OCI-LY1 (cell line): ENCODE measurements around the gene PARS2.

ENCODE experiments used
- H2AFZ ChIP-seq: fragments of 200-600 bp; sonication (generic), shearing (Covaris generic); 2 replicates; pipeline ENCODE4 v1.6.0; 2014; ENCODE audit warnings: antibody characterized with exemption, mild to moderate bottlenecking, low read length
- H3F3A ChIP-seq: fragments of 200-600 bp; sonication (generic), shearing (Covaris generic); 2 replicates; pipeline ENCODE4 v1.6.0; 2014; ENCODE audit warnings: mild to moderate bottlenecking, antibody characterized with exemption, low read length, moderate library complexity; ENCODE audit not compliant: insufficient read depth
- H3K27ac ChIP-seq: fragments of 200-600 bp; sonication (generic); 2 replicates; pipeline ENCODE4 v1.5.1; 2014; ENCODE audit warnings: low read length, mixed run types, mild to moderate bottlenecking, low read depth; ENCODE audit not compliant: poor library complexity, severe bottlenecking
- H3K27me3 ChIP-seq: fragments of 200-600 bp; sonication (generic); 2 replicates; pipeline ENCODE4 v1.6.0; 2014; ENCODE audit warnings: antibody characterized with exemption, mild to moderate bottlenecking, low read length, moderate library complexity; ENCODE audit not compliant: insufficient read depth
- H3K36me3 ChIP-seq: fragments of 200-600 bp; sonication (generic); 2 replicates; pipeline ENCODE4 v1.6.1; 2014; ENCODE audit warnings: mild to moderate bottlenecking, antibody characterized with exemption, low read length, moderate library complexity, mixed read lengths; ENCODE audit not compliant: insufficient read depth
- H3K4me1 ChIP-seq: fragments of 200-600 bp; sonication (generic); 2 replicates; pipeline ENCODE4 v1.5.1; 2014; ENCODE audit warnings: mild to moderate bottlenecking, low read length, moderate library complexity; ENCODE audit not compliant: insufficient read depth, severe bottlenecking
- H3K4me2 ChIP-seq: fragments of 200-600 bp; sonication (generic), shearing (Covaris generic); 2 replicates; pipeline ENCODE4 v1.6.1; 2014; ENCODE audit warnings: low read length
- H3K4me3 ChIP-seq: fragments of 200-600 bp; sonication (generic); 2 replicates; pipeline ENCODE4 v1.5.1; 2014; ENCODE audit warnings: low read length, low read depth, mild to moderate bottlenecking, mixed read lengths; ENCODE audit not compliant: poor library complexity, severe bottlenecking
- H3K79me2 ChIP-seq: fragments of 200-600 bp; shearing (Covaris generic); 2 replicates; pipeline ENCODE4 v1.6.1; 2016; ENCODE audit warnings: mixed run types, low read length, mixed read lengths; ENCODE audit not compliant: insufficient read depth
- H3K9ac ChIP-seq: fragments of 200-600 bp; sonication (generic), shearing (Covaris generic); 2 replicates; pipeline ENCODE4 v1.6.1; 2014; ENCODE audit warnings: mild to moderate bottlenecking, low read length, mixed read lengths
- H3K9me2 ChIP-seq: fragments of 200-600 bp; sonication (generic), shearing (Covaris generic); 2 replicates; pipeline ENCODE4 v1.6.1; 2014; ENCODE audit warnings: low read depth, mild to moderate bottlenecking, low read length, mixed read lengths
- H3K9me3 ChIP-seq: fragments of 200-600 bp; shearing (Covaris generic); 2 replicates; pipeline ENCODE4 v1.6.1; 2014; ENCODE audit warnings: low read length, mixed read lengths
- H4K20me1 ChIP-seq: fragments of 200-600 bp; sonication (generic), shearing (Covaris generic); 2 replicates; pipeline ENCODE4 v1.6.0; 2016; ENCODE audit warnings: mild to moderate bottlenecking, low read length; ENCODE audit not compliant: insufficient read depth
- EZH2 ChIP-seq: fragments of 200-600 bp; sonication (generic), shearing (Covaris generic); IDR thresholded peaks from 2 replicates; pipeline ENCODE4 v1.8.0; 2017; ENCODE audit warnings: borderline replicate concordance, mixed run types, mild to moderate bottlenecking, antibody characterized with exemption, low read length, moderate library complexity, mixed read lengths
- TF ChIP-seq, protein P1 (sequence below): fragments of 200-600 bp; sonication (generic), shearing (Covaris generic); IDR thresholded peaks from 2 replicates; pipeline ENCODE4 v1.5.1; 2017; ENCODE audit warnings: mild to moderate bottlenecking, antibody characterized with exemption, low read length, moderate library complexity, mixed read lengths

PARS2 gene

GRCh38 chr1:54798206-54798605 is 33.9 kb upstream of the PARS2 start:
- H3K4me1 ChIP-seq: peaks cover 15% of the 10 kb centered on the region
- H3K9me3 ChIP-seq: no peaks in the 10 kb centered on the region
- H4K20me1 ChIP-seq: no peaks in the 10 kb centered on the region
- no peaks in the 10 kb centered on the region for H3K9me2 ChIP-seq
- H3K4me2 ChIP-seq: no peak overlapping the region
- H3K79me2 ChIP-seq: no peaks in the 10 kb centered on the region
- no peak overlapping the region for H3K9ac ChIP-seq
- no peak overlapping the region for H3K27ac ChIP-seq
- TF ChIP-seq, protein P1, sequence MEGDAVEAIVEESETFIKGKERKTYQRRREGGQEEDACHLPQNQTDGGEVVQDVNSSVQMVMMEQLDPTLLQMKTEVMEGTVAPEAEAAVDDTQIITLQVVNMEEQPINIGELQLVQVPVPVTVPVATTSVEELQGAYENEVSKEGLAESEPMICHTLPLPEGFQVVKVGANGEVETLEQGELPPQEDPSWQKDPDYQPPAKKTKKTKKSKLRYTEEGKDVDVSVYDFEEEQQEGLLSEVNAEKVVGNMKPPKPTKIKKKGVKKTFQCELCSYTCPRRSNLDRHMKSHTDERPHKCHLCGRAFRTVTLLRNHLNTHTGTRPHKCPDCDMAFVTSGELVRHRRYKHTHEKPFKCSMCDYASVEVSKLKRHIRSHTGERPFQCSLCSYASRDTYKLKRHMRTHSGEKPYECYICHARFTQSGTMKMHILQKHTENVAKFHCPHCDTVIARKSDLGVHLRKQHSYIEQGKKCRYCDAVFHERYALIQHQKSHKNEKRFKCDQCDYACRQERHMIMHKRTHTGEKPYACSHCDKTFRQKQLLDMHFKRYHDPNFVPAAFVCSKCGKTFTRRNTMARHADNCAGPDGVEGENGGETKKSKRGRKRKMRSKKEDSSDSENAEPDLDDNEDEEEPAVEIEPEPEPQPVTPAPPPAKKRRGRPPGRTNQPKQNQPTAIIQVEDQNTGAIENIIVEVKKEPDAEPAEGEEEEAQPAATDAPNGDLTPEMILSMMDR: no peak
- TF ChIP-seq EZH2: no peak
- no peaks in the 10 kb centered on the region for H3K36me3 ChIP-seq
- no peaks in the 10 kb centered on the region for H3F3A ChIP-seq
- no peak overlapping the region for H2AFZ ChIP-seq
- no peak overlapping the region for H3K4me3 ChIP-seq
- peaks cover 3% of the 10 kb centered on the region; the same call in 1 of the 2 replicates for H3K27me3 ChIP-seq

DNA sequence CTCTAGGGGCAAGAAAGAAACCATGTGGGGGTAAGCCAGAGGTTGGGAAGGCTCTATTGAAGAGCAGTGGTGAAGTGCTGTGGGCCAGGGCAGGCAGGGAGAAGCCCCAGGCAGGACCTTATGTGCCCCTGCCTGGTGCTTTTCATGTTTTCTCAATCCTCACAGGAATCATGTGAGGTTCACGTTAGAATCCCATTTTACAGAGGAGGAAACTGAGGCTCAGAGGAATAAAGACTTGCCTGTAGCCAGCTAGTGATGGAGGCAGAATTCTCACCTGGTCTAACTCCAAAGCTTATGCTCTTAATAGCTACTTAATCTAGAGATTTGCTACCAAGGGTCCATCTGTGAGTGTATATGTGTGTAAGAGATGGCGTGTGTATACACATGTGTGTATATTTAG is 32.6 kb upstream of the PARS2 start:
- no peaks in the 10 kb centered on the region for H3F3A ChIP-seq
- H3K9ac ChIP-seq: no peak overlapping the region
- H3K4me3 ChIP-seq: no peak overlapping the region
- no peaks in the 10 kb centered on the region for H3K27me3 ChIP-seq
- no peaks in the 10 kb centered on the region for H3K36me3 ChIP-seq
- no peak for TF ChIP-seq EZH2
- no peaks in the 10 kb centered on the region for H4K20me1 ChIP-seq
- no peak overlapping the region for H3K4me2 ChIP-seq
- H2AFZ ChIP-seq: no peak overlapping the region
- H3K4me1 ChIP-seq: peaks cover 14% of the 10 kb centered on the region
- H3K27ac ChIP-seq: no peak overlapping the region
- no peaks in the 10 kb centered on the region for H3K9me2 ChIP-seq
- no peaks in the 10 kb centered on the region for H3K9me3 ChIP-seq
- H3K79me2 ChIP-seq: no peaks in the 10 kb centered on the region

- Histone ChIP-seq H3F3A (no peaks in the 10 kb centered on the region), H3K79me2 (no peaks in the 10 kb centered on the region), H2AFZ (no peak overlapping the region), H3K27me3 (no peaks in the 10 kb centered on the region), H3K9me2 (no peaks in the 10 kb centered on the region), H3K4me1 (peaks cover 5% of the 10 kb centered on the region), H3K9ac (no peak overlapping the region), H3K4me3 (no peak overlapping the region), H4K20me1 (no peaks in the 10 kb centered on the region), H3K27ac (no peak overlapping the region), H3K36me3 (no peaks in the 10 kb centered on the region), H3K9me3 (no peaks in the 10 kb centered on the region), H3K4me2 (no peak overlapping the region)
- no peak for TF ChIP-seq EZH2
- TF ChIP-seq, protein P1: no peak
Observed at GRCh38 chr1:54795841-54796468, 31.6 kb upstream of the PARS2 start.

DNA sequence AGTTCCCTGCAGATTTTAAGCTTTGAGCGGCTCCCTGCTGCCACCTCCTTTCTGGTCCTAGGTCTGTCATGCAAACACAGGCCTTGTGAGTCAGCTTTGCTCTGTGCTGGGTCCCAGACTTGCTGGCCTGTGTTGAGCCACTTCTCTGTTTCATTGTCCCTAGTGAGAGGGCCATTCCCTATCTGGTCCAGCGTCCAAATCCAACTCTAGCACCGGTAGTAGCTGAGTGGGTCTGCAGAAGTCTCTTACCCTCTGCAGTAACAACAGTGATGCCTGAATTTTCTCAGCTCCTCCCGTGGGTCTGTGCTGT is 31.0 kb upstream of the PARS2 start:
- Histone ChIP-seq H3K9me2 (no peaks in the 10 kb centered on the region), H3K9me3 (no peaks in the 10 kb centered on the region), H3F3A (no peaks in the 10 kb centered on the region), H3K79me2 (no peaks in the 10 kb centered on the region), H3K4me1 (no peaks in the 10 kb centered on the region), H4K20me1 (no peaks in the 10 kb centered on the region), H3K36me3 (no peaks in the 10 kb centered on the region), H3K9ac (no peak overlapping the region), H3K4me3 (no peak overlapping the region), H3K27me3 (no peaks in the 10 kb centered on the region), H3K4me2 (no peak overlapping the region), H2AFZ (no peak overlapping the region), H3K27ac (no peak overlapping the region)
- TF ChIP-seq EZH2: no peak
- TF ChIP-seq, protein P1: no peak
